Esophagus muscularis mucosa (tissue), 4 donors: Measurements from ENCODE around the gene TAX1BP1.

Experiments used
- CTCF ChIP-seq, 3 experiments: fragments of 200-600 bp in 2 of 3; fragments of 450-650 bp in 1 of 3; sonication (generic) in 2 of 3; IDR thresholded peaks; one replicate each; pipeline ENCODE4 v1.5.1; 2017 to 2019; ENCODE audit warnings: antibody characterized with exemption in 3 of 3, mild to moderate bottlenecking in 2 of 3, moderate library complexity in 1 of 3
- EP300 ChIP-seq: sonication (generic); formaldehyde crosslinking; IDR thresholded peaks from one replicate; pipeline ENCODE4 v1.6.1; 2017; ENCODE audit warnings: antibody characterized with exemption
- POLR2A ChIP-seq: fragments of 450-650 bp; IDR thresholded peaks from one replicate; pipeline ENCODE4 v1.6.1; 2017; ENCODE audit warnings: antibody characterized with exemption, moderate library complexity, mild to moderate bottlenecking, low read depth

- no peak for TF ChIP-seq CTCF (IDR thresholded peaks at IDR 0.05)
- no peak for TF ChIP-seq POLR2A
- TF ChIP-seq EP300, result no peak
Measured at GRCh38 chr7:27750316-27750715, 10.4 kb downstream of the TAX1BP1 start.
